ENCODE results near the gene PITPNM1.
A peak's percentile ranks its signal among the peaks of the same experiment; 100 is the strongest.
"Not testable (repeated sequence)": the region's sequence is repeated elsewhere in the genome, so short reads cannot be mapped to it uniquely, and the experiment has no call there.

The PITPNM1 gene

DNA sequence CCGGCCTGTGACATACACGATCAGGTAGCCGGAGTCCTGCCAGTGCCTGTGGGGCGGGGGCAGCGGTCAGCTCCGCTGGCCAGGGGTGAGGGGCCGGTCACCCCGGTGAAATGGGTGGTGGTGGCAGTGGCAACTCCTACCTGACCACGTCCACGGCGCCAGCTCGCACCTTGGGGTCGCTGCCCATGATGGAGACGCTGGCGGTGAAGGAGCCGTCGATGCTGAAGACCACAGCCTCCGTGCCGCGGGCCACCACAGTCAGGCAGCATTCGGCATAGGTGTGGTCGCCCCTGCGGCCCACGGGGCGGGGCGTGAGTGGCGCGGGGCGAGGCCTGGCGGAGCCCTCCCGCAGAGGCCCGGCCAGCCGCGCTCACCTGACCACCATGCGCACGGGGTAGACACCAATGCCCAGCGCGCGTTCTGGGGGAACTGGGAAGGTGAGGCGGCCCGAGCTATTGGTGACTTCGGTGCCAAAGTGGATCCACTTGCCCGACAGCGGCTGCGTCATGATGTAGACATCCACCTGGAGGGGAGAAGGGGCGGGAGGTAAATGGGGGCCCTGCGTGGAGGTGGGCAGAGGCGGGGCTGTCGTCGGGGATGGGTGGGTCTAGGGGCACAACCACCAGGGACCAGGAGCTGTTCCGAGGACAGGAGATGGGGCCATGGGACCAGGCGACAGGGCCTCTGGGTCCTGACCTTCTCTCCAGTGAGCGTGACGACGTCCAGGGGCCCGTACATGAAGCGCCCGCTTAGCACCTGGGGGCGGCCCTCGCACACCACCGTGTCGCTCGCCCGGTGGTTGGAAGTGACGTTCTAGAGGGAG is 11.4 kb downstream of the PITPNM1 start:
- no peak for DNase-seq (ENCODE audit: low spot score in 2 of 2)
- Histone ChIP-seq H3K36me3 (replicated peaks) (peaks cover 30% of the 10 kb centered on the region), H3K4me3 (no peak overlapping the region), H3K9me3 (no peaks in the 10 kb centered on the region), H3K4me1 (no peaks in the 10 kb centered on the region), H3K27me3 (ENCODE audit: low read depth) (no peaks in the 10 kb centered on the region)
- in situ Hi-C loops (cut with MboI; ENCODE audit: low sequenced_read_pairs), result no loop called here

DNA sequence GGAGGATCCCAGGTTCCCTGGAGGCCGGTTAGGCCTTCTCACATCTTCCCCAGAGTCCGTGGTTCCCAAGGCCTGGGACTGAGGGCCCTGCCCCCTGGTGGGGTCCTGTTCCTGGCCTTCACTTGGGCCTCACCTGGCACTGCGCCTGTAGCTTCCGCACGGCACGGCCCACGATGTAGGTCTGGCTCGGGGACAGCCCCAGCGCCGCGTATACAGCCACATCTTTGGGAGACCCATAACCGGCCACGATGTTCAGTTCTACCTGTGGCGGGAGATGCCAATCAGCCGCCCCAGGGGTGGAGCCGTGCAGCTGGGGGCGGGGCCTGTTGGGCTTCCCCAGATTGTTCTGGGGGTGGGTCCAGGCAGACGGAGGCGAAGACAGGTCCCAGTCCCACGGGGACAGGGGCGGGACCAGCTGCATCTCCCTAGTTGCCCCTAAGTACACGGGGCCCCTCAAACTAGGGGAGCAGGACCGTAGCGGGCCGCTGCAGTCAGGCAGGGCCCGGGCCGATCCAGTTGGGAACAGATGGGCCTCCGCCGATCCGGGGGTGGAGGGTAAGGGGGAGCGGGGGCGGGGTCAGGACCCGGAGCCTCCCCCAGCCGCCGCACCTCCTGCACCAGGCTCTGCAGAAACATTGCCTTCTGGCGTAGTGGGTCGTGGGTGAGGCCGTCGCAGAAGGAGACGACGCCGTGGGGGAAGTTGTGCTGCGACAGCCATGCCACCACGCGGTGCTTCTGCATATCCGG is 12.2 kb downstream of the PITPNM1 start:
- Histone ChIP-seq H3K4me3 (no peak overlapping the region), H3K4me1 (no peaks in the 10 kb centered on the region), H3K27me3 (ENCODE audit: low read depth) (no peaks in the 10 kb centered on the region), H3K36me3 (replicated peaks) (peaks cover 30% of the 10 kb centered on the region), H3K9me3 (no peaks in the 10 kb centered on the region)
- in situ Hi-C loops (cut with MboI; ENCODE audit: low sequenced_read_pairs), result no loop called here
- peak in 1 of 2 experiments; percentile 49 for DNase-seq (ENCODE audit: low spot score in 2 of 2)

GRCh38 chr11:67492069-67492727 is 13.0 kb downstream of the PITPNM1 start:
- Histone ChIP-seq H3K4me1 (no peaks in the 10 kb centered on the region), H3K4me3 (no peak overlapping the region), H3K36me3 (replicated peaks) (peaks cover 30% of the 10 kb centered on the region), H3K9me3 (no peaks in the 10 kb centered on the region), H3K27me3 (ENCODE audit: low read depth) (no peaks in the 10 kb centered on the region)
- in situ Hi-C loops (cut with MboI; ENCODE audit: low sequenced_read_pairs), result no loop called here
- DNase-seq (ENCODE audit: low spot score in 2 of 2), result no peak

- Histone ChIP-seq H3K27me3 (ENCODE audit: low read depth) (no peaks in the 10 kb centered on the region), H3K4me3 (no peak overlapping the region), H3K36me3 (replicated peaks) (peaks cover 30% of the 10 kb centered on the region), H3K4me1 (no peaks in the 10 kb centered on the region), H3K9me3 (no peaks in the 10 kb centered on the region)
- no peak for DNase-seq (ENCODE audit: low spot score in 2 of 2)
- in situ Hi-C loops (cut with MboI; ENCODE audit: low sequenced_read_pairs), result no loop called here
These were observed 13.7 kb downstream of the PITPNM1 start for GRCh38 chr11:67491276-67492068.

GRCh38 chr11:67490727-67491065 is 14.5 kb downstream of the PITPNM1 start:
- Histone ChIP-seq H3K36me3 (replicated peaks) (peaks cover 27% of the 10 kb centered on the region), H3K9me3 (no peaks in the 10 kb centered on the region), H3K4me3 (no peak overlapping the region), H3K27me3 (ENCODE audit: low read depth) (no peaks in the 10 kb centered on the region), H3K4me1 (no peaks in the 10 kb centered on the region)
- in situ Hi-C loops (cut with MboI; ENCODE audit: low sequenced_read_pairs), result no loop called here
- no peak for DNase-seq (ENCODE audit: low spot score in 2 of 2)

GRCh38 chr11:67489885-67490726 is 15.1 kb downstream of the PITPNM1 start:
- Histone ChIP-seq H3K27me3 (ENCODE audit: low read depth) (no peaks in the 10 kb centered on the region), H3K4me1 (no peaks in the 10 kb centered on the region), H3K36me3 (replicated peaks) (peaks cover 27% of the 10 kb centered on the region), H3K9me3 (no peaks in the 10 kb centered on the region), H3K4me3 (no peak overlapping the region)
- in situ Hi-C loops (cut with MboI; ENCODE audit: low sequenced_read_pairs), result no loop called here
- DNase-seq (ENCODE audit: low spot score in 2 of 2), result no peak

DNA sequence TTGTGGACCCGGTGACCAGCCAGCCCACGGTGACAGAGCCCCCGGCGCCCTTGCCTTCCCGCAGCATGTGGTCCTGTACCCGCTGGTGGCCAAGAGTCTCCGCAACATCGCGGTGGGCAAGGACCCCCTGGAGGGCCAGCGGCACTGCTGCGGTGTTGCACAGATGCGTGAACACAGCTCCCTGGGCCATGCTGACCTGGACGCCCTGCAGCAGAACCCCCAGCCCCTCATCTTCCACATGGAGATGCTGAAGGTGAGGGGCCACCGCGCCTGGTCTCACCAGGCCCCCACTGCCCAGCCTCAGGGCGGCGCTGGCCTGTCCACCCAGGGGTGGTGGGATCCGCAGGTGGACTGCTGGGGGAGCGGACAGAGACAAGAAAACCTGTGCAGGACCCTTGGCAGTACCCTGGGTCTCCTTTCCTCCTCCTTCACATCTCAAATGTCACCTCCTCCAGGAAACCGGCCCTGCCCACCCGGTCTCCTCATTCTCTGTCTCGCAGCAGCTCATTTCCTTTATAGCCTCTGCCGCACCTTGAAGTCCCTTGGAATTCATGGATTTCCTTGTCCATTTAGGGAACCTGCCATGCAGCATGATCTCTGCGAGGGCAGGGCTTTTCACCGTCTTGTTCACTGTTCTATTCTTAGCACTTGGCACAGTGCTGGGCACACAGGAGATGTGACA is 15.8 kb downstream of the PITPNM1 start:
- in situ Hi-C loops (cut with MboI; ENCODE audit: low sequenced_read_pairs), result no loop called here
- Histone ChIP-seq H3K27me3 (ENCODE audit: low read depth) (no peaks in the 10 kb centered on the region), H3K36me3 (replicated peaks) (peaks cover 27% of the 10 kb centered on the region)

GRCh38 chr11:67486481-67487195 is 18.5 kb downstream of the PITPNM1 start:
- DNase-seq (ENCODE audit: low spot score in 2 of 2), result no peak
- Histone ChIP-seq H3K4me1 (peaks cover 15% of the 10 kb centered on the region), H3K4me3 (no peak overlapping the region), H3K9me3 (no peaks in the 10 kb centered on the region), H3K27me3 (ENCODE audit: low read depth) (no peaks in the 10 kb centered on the region), H3K36me3 (replicated peaks) (peaks cover 14% of the 10 kb centered on the region)
- in situ Hi-C loops (cut with MboI; ENCODE audit: low sequenced_read_pairs), result no loop called here

More for the DNA sequence above, 15.8 kb downstream of the PITPNM1 start:
- no peak for DNase-seq (ENCODE audit: low spot score in 2 of 2)
- no peaks in the 10 kb centered on the region for H3K9me3 ChIP-seq
- no peak overlapping the region for H3K4me3 ChIP-seq
- H3K4me1 ChIP-seq, result 0 out of 2 replicates have a peak, but pooled peaks cover 1% of the 10 kb centered on the region

DNA sequence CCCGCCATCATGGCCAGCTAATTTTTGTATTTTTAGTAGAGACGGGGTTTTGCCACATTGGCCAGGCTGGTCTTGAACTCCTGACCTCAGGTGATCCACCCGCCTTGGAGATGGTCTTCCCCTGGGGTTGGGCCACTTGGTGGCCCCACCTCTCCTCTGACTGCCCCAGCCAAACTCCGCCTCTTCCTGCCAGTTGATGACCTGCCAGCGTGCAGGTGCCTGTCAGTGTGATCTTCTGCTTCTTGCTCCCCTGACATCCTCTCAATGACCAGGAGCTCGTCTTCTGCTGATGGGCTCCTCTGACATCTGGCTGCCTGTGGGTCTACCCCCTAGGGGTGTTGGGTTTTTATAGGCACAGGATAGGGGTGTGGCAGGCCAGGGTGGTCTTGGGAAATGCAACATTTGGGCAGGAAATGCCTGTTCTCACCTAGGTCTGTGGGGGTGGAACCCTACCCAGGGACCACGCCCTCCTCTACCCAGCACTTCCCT is 19.2 kb downstream of the PITPNM1 start:
- DNase-seq (ENCODE audit: low spot score in 2 of 2); H3K9me3 ChIP-seq; H3K27me3 ChIP-seq (ENCODE audit: low read depth); H3K4me3 ChIP-seq; in situ Hi-C loops (cut with MboI; ENCODE audit: low sequenced_read_pairs): not testable (repeated sequence)
- Histone ChIP-seq H3K4me1 (peaks cover 15% of the 10 kb centered on the region), H3K36me3 (replicated peaks) (peaks cover 12% of the 10 kb centered on the region)

- Histone ChIP-seq H3K27me3 (ENCODE audit: low read depth) (no peaks in the 10 kb centered on the region), H3K4me3 (no peak overlapping the region), H3K36me3 (replicated peaks) (peaks cover 3% of the 10 kb centered on the region), H3K9me3 (no peaks in the 10 kb centered on the region), H3K4me1 (peaks cover 15% of the 10 kb centered on the region)
- in situ Hi-C loops (cut with MboI; ENCODE audit: low sequenced_read_pairs), result no loop called here
- no peak for DNase-seq (ENCODE audit: low spot score in 2 of 2)
These were observed 20.3 kb downstream of the PITPNM1 start for GRCh38 chr11:67484847-67485311.

GRCh38 chr11:67483831-67484665 is 21.1 kb downstream of the PITPNM1 start:
- Histone ChIP-seq H3K9me3 (no peaks in the 10 kb centered on the region), H3K4me1 (peaks cover 15% of the 10 kb centered on the region), H3K36me3 (replicated peaks) (no peaks in the 10 kb centered on the region; the same call in none of the 2 replicates), H3K27me3 (ENCODE audit: low read depth) (no peaks in the 10 kb centered on the region), H3K4me3 (0 out of 2 replicates have a peak overlapping the region, but pooled peaks have one; percentile 39)
- no peak for DNase-seq (ENCODE audit: low spot score in 2 of 2)
- in situ Hi-C loops (cut with MboI; ENCODE audit: low sequenced_read_pairs), result no loop called here

All from HAP-1 (cell line).